GM18520 (cell line): ENCODE data around the gene PRLR.

Source experiments
- ATAC-seq: cut with Tn5 transposase; IDR thresholded peaks from one replicate; pipeline ENCODE4 v1.9.1; 2021; ENCODE audit not compliant: unreplicated experiment

The PRLR gene

GRCh38 chr5:35236770-35237169, 6.5 kb upstream of the PRLR start:
- ATAC-seq, result no peak

- no peak for ATAC-seq
Measured at GRCh38 chr5:35233601-35234000, 3.3 kb upstream of the PRLR start.

- ATAC-seq, result no peak
Measured at GRCh38 chr5:35233121-35233520, 2.8 kb upstream of the PRLR start.

GRCh38 chr5:35232124-35232523, 1.8 kb upstream of the PRLR start:
- ATAC-seq, result no peak

- peak; percentile 51 for ATAC-seq
Measured at GRCh38 chr5:35229076-35230037, 930 bp downstream of the PRLR start.

- ATAC-seq, result no peak
Measured at GRCh38 chr5:35228310-35228709, 2.0 kb downstream of the PRLR start.

GRCh38 chr5:35227720-35228119, 2.6 kb downstream of the PRLR start:
- ATAC-seq, result no peak

GRCh38 chr5:35223787-35224395, 6.4 kb downstream of the PRLR start:
- ATAC-seq, result no peak

- no peak for ATAC-seq
Measured at GRCh38 chr5:35220967-35221366, 9.3 kb downstream of the PRLR start.

- no peak for ATAC-seq
Measured at GRCh38 chr5:35218981-35219380, 11.3 kb downstream of the PRLR start.

- ATAC-seq, result no peak
Measured at GRCh38 chr5:35214051-35214450, 16.2 kb downstream of the PRLR start.

GRCh38 chr5:35213608-35214007, 16.7 kb downstream of the PRLR start:
- no peak for ATAC-seq

- peak; percentile 55 for ATAC-seq
Measured at GRCh38 chr5:35212122-35212982, 17.9 kb downstream of the PRLR start.

- no peak for ATAC-seq
Measured at GRCh38 chr5:35209862-35210261, 20.4 kb downstream of the PRLR start.

GRCh38 chr5:35205606-35206005, 24.7 kb downstream of the PRLR start:
- ATAC-seq, result no peak

GRCh38 chr5:35205186-35205585, 25.1 kb downstream of the PRLR start:
- ATAC-seq, result no peak

- peak; percentile 76 for ATAC-seq
Measured at GRCh38 chr5:35203403-35203802, 26.9 kb downstream of the PRLR start.

- ATAC-seq, result peak; percentile 50
Measured at GRCh38 chr5:35202319-35203111, 27.8 kb downstream of the PRLR start.

GRCh38 chr5:35201291-35201690, 29.0 kb downstream of the PRLR start:
- ATAC-seq, result no peak

GRCh38 chr5:35199886-35200285, 30.4 kb downstream of the PRLR start:
- ATAC-seq, result no peak

- ATAC-seq, result no peak
Measured at GRCh38 chr5:35198686-35199085, 31.6 kb downstream of the PRLR start.
